A549 treated with AZD9567 at 1 μM for 4 hours (cell line): ENCODE measurements around the gene WWC1. TPM values are rescaled to one million over a fixed set of nuclear protein-coding genes. Genes with fewer than 3 reads are reported as not detected.

Experiments
- total RNA-seq: library from RNA; stranded (reverse); fragments of 200-300 nt; extraction: Qiagen RNA extraction; gene quantifications from 5 replicates; pipeline ENCODE4 v1.2.3, GENCODE V29; 2022; ENCODE audit not compliant: insufficient read depth

The WWC1 gene
- 67.6 to 82.7 TPM (median 76.6 TPM) in 5 replicates for total RNA-seq

GRCh38 chr5:168291342-168291963 lies at the start of gene WWC1:
Gene WWC1 (plus strand): TSS chr5:168291645. CDS start chr5:168292153, 508 bp downstream.

DNA sequence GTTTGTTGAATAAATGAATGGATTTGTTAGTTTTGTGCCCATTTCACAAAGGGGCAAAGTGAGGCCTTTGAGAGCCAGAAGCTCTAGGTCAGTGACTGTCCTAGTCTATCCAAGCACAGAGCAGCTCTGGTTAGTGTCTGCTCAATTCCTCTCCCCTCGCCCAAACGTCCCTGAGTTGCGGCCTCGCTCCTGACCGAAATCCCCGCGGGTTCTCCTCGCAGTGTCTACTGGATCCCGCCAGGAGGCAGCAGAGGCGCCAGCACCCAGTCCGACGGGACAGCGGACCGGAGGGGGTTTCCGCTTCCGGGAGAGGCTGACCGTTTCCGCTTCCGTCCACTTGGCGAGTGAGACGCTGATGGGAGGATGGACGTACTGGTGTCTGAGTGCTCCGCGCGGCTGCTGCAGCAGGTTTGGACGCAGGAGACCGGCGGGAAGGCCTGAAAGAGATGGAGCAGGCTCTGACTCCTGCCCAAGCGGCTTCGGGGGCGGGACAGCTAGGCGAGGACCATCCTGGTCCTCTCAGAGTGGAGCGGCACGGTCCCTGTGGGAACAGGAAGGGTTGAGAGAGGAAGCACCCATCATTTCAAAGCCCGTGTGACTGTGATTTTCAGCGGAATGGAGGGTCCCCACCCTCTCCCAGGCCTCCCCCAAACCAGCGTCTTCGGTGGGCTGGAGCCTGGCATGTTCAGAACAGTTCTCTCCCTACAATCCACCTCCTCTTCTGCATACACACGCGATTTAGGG lies 194.9 kb downstream of the WWC1 start, which contains the start of gene RARS1:
Gene RARS1 (plus strand): TSS at position 336 of the 744 bp plus-strand sequence. CDS start 28 bp downstream, at position 364.

Other genes starting within 250 kb of the WWC1 start
- gene RARS1, start 194.8 kb downstream of the WWC1 start, total RNA-seq = 97.3 to 139 TPM (median 97.8 TPM) in 5 replicates
- gene FBLL1, start 237.7 kb downstream of the WWC1 start, total RNA-seq = 0.07 to 0.10 TPM (median 0.09 TPM) in 4 of 5 replicates, not detected in the other